Skeletal muscle cell (primary cell): ENCODE results near the gene ARFGAP2.

Source experiments
- DNase-seq: peaks from one replicate; pipeline ENCODE4 v3.0.0-alpha.2; 2010; ENCODE audit warnings: low read depth
- H3K4me3 ChIP-seq: 2 replicates; pipeline ENCODE4 v1.5.1; 2011; ENCODE audit warnings: low read depth, mild to moderate bottlenecking, control low read depth, low read length, moderate library complexity

The ARFGAP2 gene

DNA sequence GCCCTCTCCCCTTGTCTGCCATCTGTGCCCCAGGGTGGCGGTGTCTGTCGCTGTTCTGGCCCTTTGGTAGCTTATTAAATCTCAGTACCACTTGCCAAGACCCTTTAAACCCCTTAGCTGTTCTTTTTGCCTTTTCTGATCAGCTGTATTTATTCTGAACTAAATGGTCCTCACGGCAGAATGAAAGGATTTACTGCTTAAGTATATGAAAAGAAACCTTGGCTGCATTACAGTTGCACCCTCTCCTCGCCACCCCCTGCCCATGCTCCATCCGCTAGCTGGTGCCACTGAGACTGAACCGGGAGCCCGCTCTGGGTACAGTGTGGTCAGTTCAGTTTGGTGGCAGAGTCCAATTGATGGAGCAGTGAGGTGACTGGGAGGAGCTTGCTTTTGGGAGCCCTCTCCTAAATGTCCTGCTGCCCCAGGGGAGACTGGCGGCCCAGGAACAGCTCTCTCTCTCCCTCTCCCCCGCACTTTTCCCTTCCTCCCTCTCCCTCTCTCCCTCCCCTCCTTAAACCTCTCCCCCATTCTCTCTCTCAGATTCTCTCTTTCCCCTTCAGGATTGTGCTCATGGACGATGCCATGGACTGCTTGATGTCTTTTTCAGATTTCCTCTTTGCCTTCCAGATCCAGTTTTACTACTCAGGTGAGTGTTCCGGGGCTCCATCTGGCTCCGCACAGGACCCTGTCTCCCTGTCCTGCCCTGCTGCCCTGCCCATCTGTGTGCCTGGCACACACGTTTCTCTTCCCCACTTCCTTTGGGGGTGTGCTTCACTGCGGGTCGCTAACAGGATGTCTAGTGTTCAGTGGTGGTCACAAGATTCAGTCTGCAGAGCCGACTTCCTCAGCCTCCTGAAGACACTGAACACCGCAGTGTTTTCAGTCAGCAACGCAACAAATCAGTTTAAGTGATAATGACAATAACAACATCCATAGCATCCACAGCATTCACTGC lies 21.8 kb downstream of the ARFGAP2 start:
- no peak overlapping the region for H3K4me3 ChIP-seq
- DNase-seq = no peak

DNA sequence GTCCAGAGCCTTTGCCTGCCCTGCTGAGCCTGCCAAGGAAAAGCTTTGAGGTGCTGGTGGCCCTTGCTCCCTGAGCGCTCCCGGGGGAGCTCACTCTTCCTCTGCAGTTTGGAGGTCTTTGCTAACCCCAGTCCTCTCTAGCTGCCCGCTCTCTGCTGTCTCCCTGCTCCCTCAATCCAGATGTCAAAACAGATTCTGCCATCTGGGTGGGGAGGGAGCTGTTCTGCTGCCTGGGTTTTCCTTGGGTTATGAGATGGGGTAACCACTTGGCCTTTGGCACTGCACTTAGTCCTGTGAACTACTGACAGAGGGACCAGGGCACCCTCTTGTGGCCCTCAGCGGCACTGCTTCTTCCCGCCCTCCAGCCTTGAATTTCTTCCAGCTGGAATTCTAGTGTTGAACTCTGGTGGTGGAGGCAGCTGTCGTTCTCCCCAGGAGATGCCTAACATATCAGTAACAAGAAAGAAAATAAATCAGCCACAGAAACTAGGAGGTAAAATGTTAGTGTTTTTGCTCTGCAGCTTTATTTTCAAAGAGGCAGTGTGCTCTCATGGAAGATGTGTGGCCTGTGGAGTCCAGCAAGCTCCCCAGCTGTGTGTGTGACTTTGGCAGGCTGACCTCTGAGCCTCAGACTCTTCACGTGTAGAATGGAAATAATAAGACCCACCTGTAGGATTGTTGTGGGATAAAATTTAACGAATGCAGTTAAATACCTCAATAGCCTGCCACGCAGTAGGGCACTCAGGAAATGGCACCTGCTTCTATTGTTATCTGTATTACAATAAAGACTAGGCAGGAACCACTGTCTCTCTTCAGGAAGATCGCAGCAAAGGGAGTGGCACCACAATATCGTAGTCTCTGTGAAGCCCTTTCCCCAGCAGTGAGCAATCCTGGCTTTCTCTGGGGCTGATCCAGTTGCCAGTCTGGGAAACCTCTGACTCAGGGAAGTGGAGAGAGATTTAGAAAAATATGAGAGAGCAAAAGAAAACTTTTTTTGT lies 23.4 kb downstream of the ARFGAP2 start:
- no peak overlapping the region for H3K4me3 ChIP-seq
- peak; percentile 40 for DNase-seq

- no peak overlapping the region for H3K4me3 ChIP-seq
- DNase-seq = no peak
Observed at GRCh38 chr11:47152126-47152952, 24.3 kb downstream of the ARFGAP2 start.

DNA sequence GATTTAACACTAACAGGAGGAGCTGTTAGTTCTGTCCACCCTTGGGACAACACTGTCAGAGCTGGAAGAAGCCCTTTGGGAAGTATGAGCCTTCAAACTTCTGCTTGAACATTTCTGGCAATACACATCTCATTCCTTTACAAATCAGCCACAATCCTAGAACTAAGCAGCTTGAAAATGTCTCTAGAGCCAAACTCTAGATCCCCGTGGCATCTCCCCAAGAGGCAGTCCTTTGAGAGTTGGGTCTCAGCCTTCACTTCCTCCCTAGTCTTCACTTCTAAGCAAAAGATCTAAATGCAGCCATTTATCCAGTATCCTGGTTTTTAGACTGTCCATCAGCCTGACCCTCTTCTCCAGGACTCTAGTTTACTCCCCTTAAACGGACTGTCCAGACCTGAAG lies 26.9 kb downstream of the ARFGAP2 start:
- no peak overlapping the region for H3K4me3 ChIP-seq
- DNase-seq = no peak

DNA sequence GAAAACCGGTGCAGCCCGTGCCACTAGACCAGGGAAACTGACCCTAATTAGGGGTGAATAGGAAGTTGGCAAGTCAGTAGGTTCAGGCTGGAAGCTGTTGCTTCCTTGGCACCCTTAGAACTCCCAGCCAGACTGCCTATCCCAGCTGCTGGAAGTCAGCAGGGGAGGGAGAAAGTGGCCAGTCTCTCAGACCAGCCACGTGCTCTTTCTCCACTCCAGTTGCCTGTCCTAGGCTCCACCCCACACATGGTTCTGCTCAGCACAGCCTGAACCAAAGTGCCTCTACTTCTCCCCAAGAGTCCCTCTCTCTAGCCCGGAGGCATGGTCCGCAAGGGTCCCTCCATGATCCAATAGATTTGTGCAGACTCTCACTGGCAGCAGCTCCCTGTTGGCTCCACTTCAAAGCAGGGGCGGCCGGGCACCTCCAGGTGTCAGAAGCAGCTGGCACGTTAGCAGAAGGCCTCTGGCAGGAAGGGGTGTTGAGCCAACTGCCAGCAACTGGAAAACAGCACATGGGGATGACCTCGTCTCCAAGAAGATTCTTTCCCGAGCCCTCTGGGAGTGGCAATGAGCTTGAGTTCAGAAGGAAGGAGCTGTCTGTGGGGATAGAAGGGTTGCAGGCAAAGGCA lies 27.7 kb downstream of the ARFGAP2 start:
- no peak overlapping the region for H3K4me3 ChIP-seq
- no peak for DNase-seq

- no peak for DNase-seq
- H3K4me3 ChIP-seq = no peak overlapping the region
Observed at GRCh38 chr11:47148270-47148669, 28.4 kb downstream of the ARFGAP2 start.

- no peak for DNase-seq
- no peak overlapping the region for H3K4me3 ChIP-seq
Observed at GRCh38 chr11:47147681-47148080, 29.0 kb downstream of the ARFGAP2 start.

GRCh38 chr11:47147250-47147649 lies 29.4 kb downstream of the ARFGAP2 start:
- no peak for DNase-seq
- no peak overlapping the region for H3K4me3 ChIP-seq

DNA sequence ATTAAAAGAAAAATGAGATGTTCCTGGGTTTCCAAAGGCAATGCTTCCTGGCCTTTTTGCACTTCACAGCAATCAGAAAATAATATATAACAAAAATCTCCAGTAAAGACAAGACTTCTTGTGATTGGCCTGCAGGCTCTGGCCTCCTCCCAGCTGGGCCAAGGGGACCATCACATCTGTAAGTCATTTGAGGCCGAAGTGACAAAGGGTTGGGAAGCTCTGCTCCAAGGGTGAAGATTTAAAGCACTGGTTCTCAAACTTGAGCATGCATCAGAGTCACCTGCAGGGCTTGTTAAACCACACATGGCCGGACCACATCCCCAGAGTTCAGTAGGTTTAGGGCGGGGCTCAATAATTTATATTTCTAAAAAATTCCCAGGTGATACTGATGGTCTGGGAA lies 32.1 kb downstream of the ARFGAP2 start:
- no peak overlapping the region for H3K4me3 ChIP-seq
- no peak for DNase-seq

DNA sequence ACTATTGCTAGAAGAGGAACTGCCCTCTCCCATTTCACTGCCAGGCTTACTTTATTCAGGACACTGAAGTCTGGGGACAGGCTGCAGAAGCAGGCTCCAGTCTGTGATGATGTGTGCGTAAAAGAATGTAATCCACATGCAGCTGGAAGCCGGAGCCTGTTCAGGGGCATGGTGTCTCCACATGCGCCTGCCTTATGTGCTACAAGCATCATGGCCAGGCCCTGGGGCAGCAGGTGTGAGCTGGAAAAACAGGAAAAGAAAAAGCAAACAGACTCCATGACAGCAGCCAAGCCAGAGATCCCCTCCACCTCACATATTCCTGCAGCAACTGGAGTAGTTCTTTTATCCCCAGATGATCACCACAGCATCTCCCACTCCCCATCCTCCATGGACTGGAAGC lies 33.4 kb downstream of the ARFGAP2 start:
- H3K4me3 ChIP-seq = no peak overlapping the region
- peak; percentile 66 for DNase-seq

- DNase-seq = no peak
- no peak overlapping the region for H3K4me3 ChIP-seq
Observed at GRCh38 chr11:47139878-47140277, 36.8 kb downstream of the ARFGAP2 start.

DNA sequence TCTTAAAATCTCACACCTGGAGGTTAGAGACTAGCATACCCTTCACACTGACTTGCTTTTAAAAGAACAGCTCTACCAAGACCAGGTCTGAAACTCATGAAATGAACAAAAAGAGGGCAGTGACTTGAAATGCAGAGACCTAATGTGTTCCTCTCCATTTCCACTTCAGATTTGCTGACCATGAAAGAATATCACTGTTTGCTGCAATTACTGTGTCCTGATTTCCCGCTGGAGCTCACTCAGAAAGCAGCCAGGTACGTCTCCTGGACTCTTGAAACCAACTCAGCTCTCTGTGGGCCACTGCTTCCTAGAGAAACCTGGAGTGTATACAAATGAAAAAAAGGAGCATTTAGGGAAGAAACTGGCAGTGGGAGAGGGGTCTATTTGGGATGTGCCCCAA lies 39.2 kb downstream of the ARFGAP2 start:
- no peak for DNase-seq
- no peak overlapping the region for H3K4me3 ChIP-seq

- no peak for DNase-seq
- H3K4me3 ChIP-seq = no peak overlapping the region
Observed at GRCh38 chr11:47136921-47137320, 39.8 kb downstream of the ARFGAP2 start.

- no peak overlapping the region for H3K4me3 ChIP-seq
- DNase-seq = no peak
Observed at GRCh38 chr11:47136327-47136726, 40.4 kb downstream of the ARFGAP2 start.

- DNase-seq = no peak
- H3K4me3 ChIP-seq = no peak overlapping the region
Observed at GRCh38 chr11:47132981-47133380, 43.7 kb downstream of the ARFGAP2 start.

DNA sequence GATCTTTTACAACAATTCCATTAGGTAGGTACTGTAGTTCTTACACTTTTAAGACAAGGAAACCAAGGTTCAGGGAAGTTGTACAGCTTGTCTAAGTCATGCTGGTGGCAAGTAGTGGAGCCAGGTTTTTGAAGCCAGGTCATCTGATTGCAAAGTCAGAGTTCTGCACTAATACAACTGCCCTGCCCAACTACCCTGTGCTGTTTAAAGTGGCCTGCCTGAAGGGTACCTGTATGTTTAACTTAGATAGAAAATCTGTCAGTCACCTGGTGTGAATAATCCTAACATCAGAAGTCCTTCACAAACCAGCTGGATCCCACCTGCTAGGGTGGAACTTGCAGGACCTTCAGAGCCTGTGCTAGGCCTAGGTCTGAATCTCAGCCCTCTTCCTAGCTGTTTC lies 44.2 kb downstream of the ARFGAP2 start:
- no peak overlapping the region for H3K4me3 ChIP-seq
- DNase-seq = no peak

GRCh38 chr11:47131136-47131535 lies 45.5 kb downstream of the ARFGAP2 start:
- DNase-seq = no peak

DNA sequence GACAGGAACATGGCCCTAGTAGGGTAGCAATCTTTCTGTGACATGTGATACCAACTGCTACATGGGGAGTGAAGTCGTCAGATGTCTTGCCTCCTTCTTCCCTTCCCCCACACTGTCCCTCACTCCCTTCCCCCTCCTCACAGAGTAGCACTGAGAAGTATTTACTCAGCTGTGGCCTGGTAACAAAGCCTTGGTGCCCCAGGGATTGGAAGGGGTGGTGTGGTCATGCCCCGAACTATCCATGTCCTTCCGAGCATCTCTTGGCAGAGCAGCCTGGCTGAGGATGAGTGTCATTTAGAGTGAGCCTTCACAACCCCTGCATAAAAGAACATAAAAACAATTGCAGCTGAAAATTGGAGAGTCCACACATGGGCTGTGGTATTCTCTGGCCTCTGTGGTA lies 46.1 kb downstream of the ARFGAP2 start:
- peak; percentile 44 for DNase-seq
- H3K4me3 ChIP-seq = no peak overlapping the region

More at GRCh38 chr11:47131136-47131535, 45.5 kb downstream of the ARFGAP2 start:
- no peak overlapping the region for H3K4me3 ChIP-seq

- no peak for DNase-seq
- no peak overlapping the region for H3K4me3 ChIP-seq
Observed at GRCh38 chr11:47127213-47127612, 49.5 kb downstream of the ARFGAP2 start.
